Activated CD4-positive, alpha-beta memory T cell treated with anti-CD3 and anti-CD28 coated beads, Interleukin-2, amount 10 ng/mL, durations not matched to agents 7 days and 5 days (primary cell): ENCODE data around the gene TMEM150B. TPM values are rescaled to one million over a fixed set of nuclear protein-coding genes. Genes with fewer than 3 reads are reported as not detected.
A peak's percentile ranks its signal among the peaks of the same experiment; 100 is the strongest.

Experiments
- CTCF ChIA-PET: fragments of 350-600 bp; sonication (Branson Sonifier 250); formaldehyde crosslinking; loops from one replicate; lab custom pipeline; 2021; ENCODE audit warnings: antibody characterized with exemption, inconsistent platforms; lab: Charles Lee
- POLR2A ChIA-PET: fragments of 350-600 bp; sonication (Branson Sonifier 250); formaldehyde crosslinking; loops from one replicate; lab custom pipeline; 2021; ENCODE audit warnings: antibody characterized with exemption; lab: Charles Lee
- DNase-seq: peaks from one replicate; pipeline ENCODE4 v3.0.0-alpha.2; 2020
- H3K27ac Mint-ChIP-seq: one replicate; pipeline ENCODE4 v1.8.0; 2021; ENCODE audit warnings: mild to moderate bottlenecking, mixed read lengths
- H3K27me3 Mint-ChIP-seq: one replicate; pipeline ENCODE4 v1.8.0; 2021; ENCODE audit warnings: mixed read lengths
- H3K36me3 Mint-ChIP-seq: one replicate; pipeline ENCODE4 v1.8.0; 2021; ENCODE audit warnings: low read depth, mixed read lengths
- H3K4me1 Mint-ChIP-seq: one replicate; pipeline ENCODE4 v1.8.0; 2021; ENCODE audit warnings: mixed read lengths
- H3K4me3 Mint-ChIP-seq: one replicate; pipeline ENCODE4 v1.8.0; 2021; ENCODE audit warnings: mild to moderate bottlenecking, mixed read lengths
- H3K9me3 Mint-ChIP-seq: one replicate; pipeline ENCODE4 v1.8.0; 2021; ENCODE audit warnings: mixed read lengths
- total RNA-seq, 2 experiments: library from RNA; stranded (reverse); gene quantifications; one replicate each; pipeline ENCODE4 v1.2.3, GENCODE V29; 2021

The TMEM150B gene
- total RNA-seq, 2 experiments from 2014 or later: 1.0 to 2.0 TPM

DNA sequence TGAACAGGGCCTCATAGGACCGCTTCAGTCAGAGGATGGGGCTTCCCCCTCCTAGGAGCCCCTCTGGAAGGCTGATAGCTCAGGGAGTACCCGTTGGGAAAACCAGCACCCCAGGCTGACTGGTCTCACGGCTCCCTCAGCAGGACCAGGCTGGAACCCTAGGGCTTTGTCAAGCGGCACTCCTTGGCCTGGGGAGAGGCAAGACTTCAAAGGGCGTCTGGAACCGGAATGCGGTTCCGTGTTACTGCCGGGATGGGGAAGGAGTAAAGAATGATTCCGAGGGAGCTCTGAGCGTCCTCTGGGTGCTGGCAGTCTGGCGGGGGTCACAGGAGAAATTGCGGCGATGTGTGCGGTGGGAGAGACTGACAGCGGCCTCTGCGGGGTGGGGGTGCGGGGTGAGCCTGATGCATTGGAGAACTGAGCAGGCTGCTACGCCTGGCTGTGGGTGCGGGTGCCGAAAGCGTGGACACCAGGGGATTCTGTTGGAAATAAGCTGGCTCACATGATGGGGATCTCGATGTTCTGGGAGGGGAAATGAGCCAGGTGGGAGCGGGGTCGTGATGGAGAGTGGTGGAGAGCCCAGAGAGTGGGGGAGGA is 27.5 kb upstream of the TMEM150B start:
- Mint-ChIP-seq H3K27ac (no peak overlapping the region), H3K27me3 (peaks cover 46% of the 10 kb centered on the region), H3K36me3 (peaks cover 3% of the 10 kb centered on the region), H3K4me1 (peaks cover 34% of the 10 kb centered on the region), H3K9me3 (no peaks in the 10 kb centered on the region), H3K4me3 (peak overlapping the region; percentile 33)
- DNase-seq: no peak
- ChIA-PET POLR2A (interaction anchor here (0.9 to 2.5 kb wide), 4 partner anchors 14 to 235 kb away, joined by 3 to 13 read pairs (median 3); partner anchors contain the start of genes KMT5C and UBE2S), CTCF (interaction anchor here (0.8 kb wide), 1 partner anchor 51 kb away, joined by 5 read pairs; no protein-coding TSS in a partner anchor)

DNA sequence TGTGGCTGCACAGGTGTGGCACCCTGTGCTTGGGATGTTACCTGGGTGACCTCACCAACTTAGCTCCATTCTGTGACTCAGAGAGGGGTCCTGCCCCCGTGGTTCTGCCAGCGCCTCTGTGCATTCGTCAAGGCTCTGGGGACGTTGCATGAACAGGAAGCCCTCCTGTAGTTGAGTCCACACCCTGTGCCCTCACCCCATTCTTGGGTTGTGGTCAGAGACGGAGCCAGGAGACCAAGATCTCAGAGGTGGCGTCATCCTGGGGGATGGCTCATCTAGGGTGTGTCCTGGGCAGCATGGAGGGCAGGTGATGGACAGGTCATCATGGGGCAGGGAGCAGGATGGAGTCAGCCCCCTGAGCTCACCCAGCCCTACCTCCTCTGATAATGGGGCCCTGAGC is 26.9 kb upstream of the TMEM150B start:
- POLR2A ChIA-PET: interaction anchor here (0.9 to 2.5 kb wide), 2 partner anchors 13 to 92 kb away, joined by 3 to 13 read pairs; partner anchors contain the start of gene KMT5C

DNA sequence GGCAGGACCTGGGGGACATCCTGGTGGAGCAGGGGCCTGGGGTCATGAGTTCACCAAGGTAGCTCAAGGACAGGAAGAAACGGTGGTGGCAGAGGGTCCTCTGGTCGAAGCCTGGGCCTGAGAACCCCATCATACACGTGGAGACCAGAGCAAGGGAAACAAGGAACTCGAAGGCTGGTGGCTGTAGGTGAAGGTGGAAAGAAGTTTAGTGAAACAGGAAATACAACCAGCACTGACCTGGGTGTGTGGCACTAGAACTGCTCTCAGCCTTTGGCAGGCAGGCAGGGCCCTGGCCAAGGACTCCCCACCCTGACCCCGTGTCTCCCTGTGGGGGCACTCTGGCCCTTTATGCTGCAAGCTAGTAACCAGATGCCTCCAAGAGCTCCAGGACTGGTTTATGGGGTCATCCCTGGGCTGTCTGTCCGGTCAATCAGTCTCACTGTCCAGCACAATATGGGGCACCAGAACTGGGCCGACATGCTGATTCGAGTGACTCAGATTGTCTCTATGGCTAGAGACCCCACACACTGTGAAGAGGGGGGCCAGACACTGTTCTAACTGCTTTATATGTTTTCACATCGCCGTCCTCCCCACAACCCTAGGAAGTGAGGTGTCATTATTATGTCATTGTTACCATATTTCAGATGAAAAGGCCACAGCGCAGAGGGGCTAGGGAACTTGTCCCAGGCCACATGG is 25.6 kb upstream of the TMEM150B start:
- Mint-ChIP-seq H3K27ac (peak overlapping the region; percentile 30), H3K27me3 (peaks cover 38% of the 10 kb centered on the region), H3K4me3 (no peak overlapping the region), H3K9me3 (no peaks in the 10 kb centered on the region), H3K4me1 (peaks cover 34% of the 10 kb centered on the region), H3K36me3 (peaks cover 3% of the 10 kb centered on the region)
- DNase-seq: no peak
- ChIA-PET POLR2A (interaction anchor here (1.0 to 3.7 kb wide), 3 partner anchors 12 to 21 kb away, joined by 3 to 25 read pairs (median 4); partner anchors contain the start of gene KMT5C), CTCF (interaction anchor here (1.0 kb wide), 1 partner anchor 50 kb away, joined by 5 read pairs; no protein-coding TSS in a partner anchor)

More for the DNA sequence above, 26.9 kb upstream of the TMEM150B start:
- DNase-seq: peak; percentile 45
- H3K9me3 Mint-ChIP-seq: no peaks in the 10 kb centered on the region
- H3K4me3 Mint-ChIP-seq: no peak overlapping the region
- CTCF ChIA-PET: interaction anchor here (0.8 kb wide), 1 partner anchor 50 kb away, joined by 5 read pairs; no protein-coding TSS in a partner anchor
- H3K27me3 Mint-ChIP-seq: peaks cover 41% of the 10 kb centered on the region
- H3K4me1 Mint-ChIP-seq: peaks cover 34% of the 10 kb centered on the region
- peaks cover 3% of the 10 kb centered on the region for H3K36me3 Mint-ChIP-seq
- peak overlapping the region; percentile 26 for H3K27ac Mint-ChIP-seq

DNA sequence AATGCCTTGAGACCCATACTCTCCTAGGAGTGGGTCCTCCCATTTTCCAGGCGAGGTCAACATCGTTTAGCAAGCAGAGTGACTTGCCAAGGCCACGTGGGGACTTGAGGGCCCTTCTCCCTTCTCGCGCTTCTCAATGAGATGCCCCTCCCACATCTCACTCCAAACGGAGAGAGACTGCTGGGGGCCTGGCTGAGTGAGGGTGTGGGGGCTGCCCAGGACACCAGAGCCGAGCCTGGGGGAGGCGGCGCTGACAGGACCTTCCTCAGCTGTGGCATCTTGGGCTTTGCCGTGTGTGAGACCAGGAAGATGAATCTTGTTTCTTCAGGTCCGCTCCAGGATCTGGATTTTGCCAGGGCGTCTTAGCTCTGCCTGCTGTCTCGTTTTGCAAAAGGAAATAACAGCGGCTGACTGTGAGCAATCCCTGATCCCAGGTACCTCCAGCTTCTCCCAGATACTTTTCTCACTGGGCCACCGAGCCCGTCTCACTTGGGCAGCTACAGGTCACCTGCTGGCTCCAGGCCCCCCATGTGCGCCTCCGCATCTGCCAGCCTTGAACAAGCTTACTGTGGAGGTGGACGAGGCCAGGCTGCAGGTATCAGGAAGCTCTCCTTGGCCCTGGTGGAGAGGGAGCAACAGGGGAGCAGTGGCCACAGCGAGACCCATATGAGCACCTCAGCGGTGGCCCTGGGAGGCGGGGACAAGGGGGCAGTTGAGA is 23.3 kb upstream of the TMEM150B start:
- Mint-ChIP-seq H3K4me3 (no peak overlapping the region), H3K4me1 (peaks cover 29% of the 10 kb centered on the region), H3K36me3 (peaks cover 3% of the 10 kb centered on the region), H3K9me3 (no peaks in the 10 kb centered on the region), H3K27ac (no peak overlapping the region), H3K27me3 (peaks cover 24% of the 10 kb centered on the region)
- DNase-seq: no peak
- POLR2A ChIA-PET: interaction anchor here (0.9 to 3.7 kb wide), 2 partner anchors 9 to 16 kb away, joined by 3 to 25 read pairs; partner anchors contain the start of gene KMT5C
- CTCF ChIA-PET: no interaction called here

DNA sequence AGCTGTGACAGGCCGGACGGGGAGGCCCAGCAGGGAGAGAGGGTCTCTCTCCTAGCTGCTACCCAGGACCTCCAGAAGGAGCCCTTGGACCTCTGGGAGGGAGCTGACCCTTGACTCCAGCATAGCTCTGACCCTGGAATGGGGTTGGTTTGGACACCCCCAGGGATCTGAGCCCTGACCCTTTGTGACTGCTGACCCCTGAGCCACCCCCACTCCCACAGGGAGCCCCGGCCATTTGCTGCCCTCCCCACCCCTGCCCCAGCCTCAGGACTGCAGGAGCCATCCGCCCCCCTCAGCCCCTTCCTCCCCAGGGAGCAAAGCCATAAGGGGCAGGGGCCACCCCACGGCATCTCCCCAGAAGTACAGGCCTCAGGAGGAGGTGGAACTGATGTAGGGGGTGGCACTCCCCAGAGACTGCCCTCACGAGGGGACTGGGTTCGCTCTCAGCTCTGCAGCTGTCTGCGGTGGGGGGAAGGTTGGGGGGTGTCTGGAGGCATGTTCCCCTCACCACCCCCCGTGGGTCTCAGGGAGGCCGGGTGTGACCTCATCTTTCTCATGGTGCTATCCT is 22.4 kb upstream of the TMEM150B start:
- peaks cover 15% of the 10 kb centered on the region for H3K27me3 Mint-ChIP-seq
- H3K36me3 Mint-ChIP-seq: peaks cover 6% of the 10 kb centered on the region
- no peak overlapping the region for H3K27ac Mint-ChIP-seq
- ChIA-PET CTCF (no interaction called here), POLR2A (interaction anchor here (3.7 kb wide), 1 partner anchor 9 kb away, joined by 25 read pairs; the partner anchor contains the start of gene KMT5C)
- peaks cover 20% of the 10 kb centered on the region for H3K4me1 Mint-ChIP-seq
- no peaks in the 10 kb centered on the region for H3K9me3 Mint-ChIP-seq
- no peak overlapping the region for H3K4me3 Mint-ChIP-seq
- DNase-seq: no peak

DNA sequence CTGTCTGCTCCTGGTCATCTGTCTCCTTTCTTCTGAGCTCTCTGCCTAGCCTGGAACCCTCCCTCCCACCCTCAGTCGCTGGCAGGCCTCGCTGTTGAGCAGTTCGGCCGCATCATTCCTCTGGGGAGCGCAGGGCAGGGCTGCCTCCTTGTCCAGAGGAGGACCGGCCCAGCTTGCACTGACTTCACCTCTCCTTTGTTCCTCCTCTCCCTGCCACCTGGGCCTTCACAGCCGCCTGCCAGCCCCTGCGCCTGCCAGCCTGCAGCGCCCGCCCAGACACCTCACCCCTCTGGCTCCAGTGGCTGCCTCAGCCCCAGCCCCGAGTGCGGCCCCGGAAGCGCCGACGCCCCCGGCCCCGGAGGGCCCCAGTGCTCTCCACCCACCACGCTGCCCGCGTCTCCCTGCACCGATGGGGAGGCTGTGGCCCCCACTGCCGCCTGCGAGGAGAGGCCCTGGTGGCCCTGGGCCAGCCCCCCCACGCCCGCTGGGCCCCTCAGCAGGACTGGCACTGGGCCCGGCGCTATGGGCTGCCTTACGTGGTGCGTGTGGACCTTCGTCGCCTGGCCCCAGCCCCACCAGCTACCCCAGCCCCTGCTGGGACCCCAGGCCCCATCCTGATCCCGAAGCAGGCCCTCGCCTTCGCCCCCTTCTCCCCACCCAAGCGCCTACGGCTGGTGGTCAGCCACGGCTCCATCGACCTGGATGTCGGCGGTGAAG is 21.7 kb upstream of the TMEM150B start:
- H3K9me3 Mint-ChIP-seq: no peaks in the 10 kb centered on the region
- no peak for DNase-seq
- H3K36me3 Mint-ChIP-seq: peaks cover 6% of the 10 kb centered on the region
- peaks cover 10% of the 10 kb centered on the region for H3K27me3 Mint-ChIP-seq
- H3K27ac Mint-ChIP-seq: no peak overlapping the region
- ChIA-PET CTCF (no interaction called here), POLR2A (interaction anchor here (3.7 kb wide), 1 partner anchor 8 kb away, joined by 25 read pairs; the partner anchor contains the start of gene KMT5C)
- peaks cover 13% of the 10 kb centered on the region for H3K4me1 Mint-ChIP-seq
- no peak overlapping the region for H3K4me3 Mint-ChIP-seq

DNA sequence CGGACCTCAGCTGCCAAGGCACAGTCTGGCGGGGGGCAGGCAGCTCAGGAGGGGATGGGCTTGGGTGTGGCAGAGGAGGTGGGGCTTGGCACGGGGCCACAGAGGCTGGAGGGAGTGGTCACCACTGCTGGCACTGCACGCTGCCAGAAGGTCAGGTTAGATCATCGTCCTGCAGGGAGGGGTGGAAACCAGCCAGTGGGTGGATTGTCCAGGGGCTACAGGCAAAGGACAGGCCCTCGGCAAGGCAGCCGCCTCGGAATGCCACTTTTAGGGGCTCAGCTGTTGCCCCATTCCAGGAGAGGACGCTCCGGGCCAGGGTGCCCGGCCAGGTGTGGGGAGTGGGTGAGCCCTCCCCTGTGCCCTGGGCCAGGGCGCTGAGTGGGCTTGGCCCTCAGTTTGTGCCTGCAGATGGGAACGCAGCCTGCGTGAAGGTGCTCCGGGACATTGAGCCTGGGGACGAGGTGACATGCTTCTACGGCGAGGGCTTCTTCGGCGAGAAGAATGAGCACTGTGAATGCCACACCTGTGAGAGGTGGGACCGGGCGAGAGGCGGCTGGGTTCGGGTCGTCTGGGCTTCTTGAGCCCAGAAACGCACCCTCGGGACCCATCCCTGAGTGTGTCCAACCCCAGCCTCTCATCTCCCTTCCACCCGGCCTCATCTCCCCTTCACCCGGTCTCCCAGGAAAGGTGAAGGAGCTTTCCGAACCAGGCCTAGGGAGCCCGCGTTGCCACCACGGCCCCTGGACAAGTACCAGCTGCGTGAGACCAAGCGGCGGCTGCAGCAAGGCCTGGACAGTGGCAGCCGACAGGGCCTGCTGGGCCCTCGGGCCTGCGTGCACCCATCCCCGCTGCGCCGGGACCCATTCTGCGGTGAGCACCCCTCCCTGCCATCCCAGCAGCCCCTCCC is 20.9 kb upstream of the TMEM150B start:
- Mint-ChIP-seq H3K9me3 (no peaks in the 10 kb centered on the region), H3K36me3 (peaks cover 8% of the 10 kb centered on the region), H3K27ac (no peak overlapping the region), H3K27me3 (peaks cover 2% of the 10 kb centered on the region), H3K4me3 (no peak overlapping the region), H3K4me1 (peaks cover 10% of the 10 kb centered on the region)
- CTCF ChIA-PET: no interaction called here
- POLR2A ChIA-PET: interaction anchor here (1.1 kb wide), 1 partner anchor 62 kb away, joined by 3 read pairs; the partner anchor contains the start of gene UBE2S
- DNase-seq: no peak

DNA sequence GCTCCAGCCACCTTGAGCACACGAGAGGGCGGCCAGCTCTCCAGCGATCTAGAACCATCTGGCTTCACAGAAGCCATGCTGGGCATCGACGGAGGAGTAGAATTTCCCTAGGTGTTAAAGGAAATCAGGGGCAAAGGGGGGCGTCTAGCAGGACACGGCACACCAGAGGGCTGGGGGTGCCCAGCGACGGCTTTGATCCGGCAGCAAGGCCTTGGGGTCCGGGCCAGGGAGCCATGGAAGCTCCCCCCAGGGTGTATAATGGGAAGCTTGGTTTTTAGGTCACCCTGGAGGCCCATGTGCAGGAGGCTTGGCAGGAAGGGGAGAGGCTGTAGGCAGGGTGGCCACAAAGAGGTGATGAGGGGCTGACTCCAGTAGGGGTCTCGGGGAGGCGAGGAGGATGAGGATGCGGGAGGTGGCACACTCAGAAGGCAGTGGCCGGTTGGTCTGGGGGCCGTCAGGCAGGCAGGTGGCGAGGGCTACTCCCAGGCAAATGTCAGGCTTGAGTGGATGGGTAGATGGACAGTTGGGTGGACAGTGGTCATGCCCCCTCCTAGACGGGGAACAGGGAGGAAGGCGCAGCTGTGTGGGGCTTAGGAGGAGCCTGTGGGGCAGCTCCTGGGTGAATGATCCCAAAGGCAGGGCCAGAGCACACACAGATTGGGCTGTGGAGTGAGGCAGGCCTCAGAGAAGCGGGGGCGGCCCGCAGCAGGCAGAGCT is 20.1 kb upstream of the TMEM150B start:
- H3K36me3 Mint-ChIP-seq: peaks cover 8% of the 10 kb centered on the region
- H3K4me1 Mint-ChIP-seq: peaks cover 10% of the 10 kb centered on the region
- H3K27me3 Mint-ChIP-seq: no peaks in the 10 kb centered on the region
- ChIA-PET CTCF (no interaction called here), POLR2A (interaction anchor here (1.1 kb wide), 1 partner anchor 63 kb away, joined by 3 read pairs; the partner anchor contains the start of gene UBE2S)
- H3K27ac Mint-ChIP-seq: no peak overlapping the region
- no peak for DNase-seq
- H3K4me3 Mint-ChIP-seq: no peak overlapping the region
- no peaks in the 10 kb centered on the region for H3K9me3 Mint-ChIP-seq

DNA sequence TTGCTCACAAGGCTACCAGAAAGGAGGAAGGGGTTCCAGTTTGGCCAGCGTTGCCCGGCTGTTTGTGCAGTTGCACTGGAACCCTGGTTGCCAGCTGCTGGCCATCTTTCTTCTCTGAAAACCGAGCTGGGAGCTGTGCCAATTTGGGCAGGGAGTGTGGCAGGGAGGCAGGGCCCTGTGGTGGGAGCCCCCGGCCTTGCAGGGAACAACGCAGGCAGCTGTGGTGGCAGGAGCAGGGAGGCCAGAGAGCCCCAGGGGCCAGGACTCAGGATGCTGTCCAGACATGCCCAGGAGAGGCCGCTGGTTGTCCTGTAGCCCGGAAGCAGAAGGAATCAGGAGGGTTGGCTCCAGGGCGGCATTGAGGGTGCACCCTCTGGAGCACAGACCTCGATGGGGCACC is 19.3 kb upstream of the TMEM150B start:
- H3K36me3 Mint-ChIP-seq: peaks cover 8% of the 10 kb centered on the region
- ChIA-PET POLR2A (no interaction called here), CTCF (no interaction called here)
- no peaks in the 10 kb centered on the region for H3K27me3 Mint-ChIP-seq
- no peak for DNase-seq
- no peaks in the 10 kb centered on the region for H3K9me3 Mint-ChIP-seq
- no peak overlapping the region for H3K27ac Mint-ChIP-seq
- no peak overlapping the region for H3K4me3 Mint-ChIP-seq
- peaks cover 12% of the 10 kb centered on the region for H3K4me1 Mint-ChIP-seq

DNA sequence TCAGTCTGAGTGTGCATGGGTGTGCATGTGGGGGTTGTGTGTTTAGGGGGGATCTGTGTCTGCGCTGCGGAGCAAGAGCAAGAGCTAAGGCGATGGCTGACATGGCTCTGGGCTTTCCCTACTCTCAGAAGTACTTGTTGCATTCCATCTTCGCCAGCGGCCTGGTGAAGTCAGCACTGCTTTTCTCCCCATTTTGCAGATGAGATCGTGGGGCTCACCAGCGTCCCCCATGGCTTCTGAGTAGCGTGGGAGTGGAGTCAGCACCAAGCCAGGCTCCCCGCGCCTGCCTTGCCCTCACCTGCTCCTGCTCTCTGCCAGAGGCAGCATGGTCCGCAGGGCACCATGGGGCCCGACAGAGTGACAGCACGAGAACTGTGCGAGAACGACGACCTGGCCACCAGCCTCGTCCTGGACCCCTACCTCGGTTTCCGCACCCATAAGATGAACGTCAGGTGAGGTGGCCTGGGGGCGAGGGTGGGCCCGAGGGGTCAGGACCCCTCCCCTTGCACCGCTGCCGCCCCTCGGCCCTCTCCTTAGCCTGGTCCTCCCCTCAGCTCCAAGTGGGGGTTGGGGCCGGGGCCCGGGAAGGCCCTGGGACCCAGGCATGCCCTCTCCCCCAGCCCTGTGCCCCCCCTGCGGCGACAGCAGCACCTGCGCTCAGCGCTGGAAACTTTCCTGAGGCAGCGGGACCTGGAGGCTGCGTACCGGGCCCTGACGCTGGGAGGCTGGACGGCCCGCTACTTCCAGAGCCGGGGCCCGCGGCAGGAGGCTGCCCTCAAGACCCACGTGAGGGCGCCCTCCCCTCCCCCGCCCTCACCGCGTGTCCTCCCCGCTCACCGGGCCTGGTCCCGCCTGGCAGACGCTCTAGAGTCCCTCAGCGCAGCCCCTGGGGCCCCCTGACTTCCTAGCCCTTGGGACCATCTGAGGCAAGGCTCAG is 16.7 kb upstream of the TMEM150B start:
- peak overlapping the region; percentile 69 for H3K4me3 Mint-ChIP-seq
- H3K9me3 Mint-ChIP-seq: no peaks in the 10 kb centered on the region
- peak overlapping the region; percentile 52 for H3K27ac Mint-ChIP-seq
- ChIA-PET POLR2A (no interaction called here), CTCF (interaction anchor here (1.3 kb wide), 1 partner anchor 40 kb away, joined by 5 read pairs; no protein-coding TSS in a partner anchor)
- DNase-seq: no peak
- peaks cover 4% of the 10 kb centered on the region for H3K27me3 Mint-ChIP-seq
- peaks cover 6% of the 10 kb centered on the region for H3K36me3 Mint-ChIP-seq
- peaks cover 19% of the 10 kb centered on the region for H3K4me1 Mint-ChIP-seq
